Stimulated activated CD4-positive, alpha-beta T cell treated with anti-CD3 and anti-CD28 coated beads, TNF-alpha, amount 100 ng/mL, for 4 hours (primary cell): ENCODE results near the gene EXOC4.
"Not testable (repeated sequence)": the region's sequence is repeated elsewhere in the genome, so short reads cannot be mapped to it uniquely, and the experiment has no call there.

Source experiments
- DNase-seq, 3 experiments: peaks; one replicate each; pipeline ENCODE4 v3.0.0-alpha.2; 2020; ENCODE audit warnings: low read depth in 3 of 3

Gene EXOC4

GRCh38 chr7:133275446-133276095, 22.7 kb downstream of the EXOC4 start:
- DNase-seq = no peak

- not testable (repeated sequence) for DNase-seq
These were observed 26.1 kb downstream of the EXOC4 start for GRCh38 chr7:133278975-133279374.

DNA sequence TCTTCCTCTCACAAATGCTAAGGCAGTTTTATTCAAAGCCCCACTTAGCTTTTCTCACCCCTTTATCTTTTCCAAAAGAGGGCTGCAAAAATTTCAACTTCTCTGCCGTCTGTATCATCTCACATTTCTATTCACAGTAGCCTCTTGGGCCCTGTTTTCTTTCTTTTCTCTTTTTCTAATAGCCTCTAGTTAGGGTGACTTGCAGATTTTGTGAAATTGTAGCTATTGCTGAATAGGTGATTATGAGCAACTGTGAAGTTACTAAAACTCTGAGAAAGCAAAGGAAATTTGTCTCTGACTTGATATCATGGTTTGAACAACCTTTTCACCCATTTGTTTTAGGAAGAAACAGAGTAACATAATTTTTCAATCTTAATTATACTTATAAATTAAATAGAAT, 29.2 kb downstream of the EXOC4 start:
- DNase-seq = no peak

DNA sequence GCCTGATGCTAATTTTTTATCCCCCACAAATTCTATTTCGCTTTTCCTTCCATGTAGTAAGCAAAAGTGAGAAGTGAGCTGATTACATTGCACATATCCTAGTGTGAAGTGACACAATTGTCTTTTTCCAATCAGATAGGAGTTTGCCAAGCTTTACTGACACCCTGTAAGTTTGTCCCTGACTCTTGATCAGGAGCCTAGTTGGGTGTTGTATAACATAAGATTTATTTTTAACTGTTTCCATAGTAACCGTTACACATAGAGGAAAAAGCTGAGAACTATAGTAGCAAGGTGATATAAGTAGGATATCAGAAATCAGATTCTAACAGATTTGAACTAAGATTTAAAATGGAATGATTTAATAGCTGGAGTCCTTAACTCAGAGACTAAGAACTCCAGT, 31.2 kb downstream of the EXOC4 start:
- no peak for DNase-seq

- no peak for DNase-seq
These were observed 36.1 kb downstream of the EXOC4 start for GRCh38 chr7:133288970-133289369.

DNA sequence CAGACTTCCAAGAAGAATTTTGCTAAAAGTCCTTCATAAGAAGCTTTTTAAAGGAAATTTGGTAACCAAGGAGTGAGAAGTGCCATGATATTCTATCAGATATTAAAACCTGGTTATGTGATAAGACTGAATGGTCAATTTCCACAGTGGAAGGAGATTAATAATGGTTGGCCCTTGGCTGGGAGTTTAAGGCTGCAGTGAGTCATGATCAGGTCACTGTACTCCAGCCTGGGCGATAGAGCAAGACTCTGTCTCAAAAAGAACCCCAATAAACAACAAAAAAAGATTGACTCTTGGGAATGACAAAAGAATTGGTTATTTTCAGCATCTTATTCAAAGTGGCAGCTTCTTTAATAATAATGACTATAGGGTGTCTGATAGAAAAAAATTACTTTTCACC, 37.2 kb downstream of the EXOC4 start:
- DNase-seq = no peak

GRCh38 chr7:133290676-133291333, 37.9 kb downstream of the EXOC4 start:
- DNase-seq = no peak

GRCh38 chr7:133292631-133293030, 39.8 kb downstream of the EXOC4 start:
- DNase-seq = no peak

DNA sequence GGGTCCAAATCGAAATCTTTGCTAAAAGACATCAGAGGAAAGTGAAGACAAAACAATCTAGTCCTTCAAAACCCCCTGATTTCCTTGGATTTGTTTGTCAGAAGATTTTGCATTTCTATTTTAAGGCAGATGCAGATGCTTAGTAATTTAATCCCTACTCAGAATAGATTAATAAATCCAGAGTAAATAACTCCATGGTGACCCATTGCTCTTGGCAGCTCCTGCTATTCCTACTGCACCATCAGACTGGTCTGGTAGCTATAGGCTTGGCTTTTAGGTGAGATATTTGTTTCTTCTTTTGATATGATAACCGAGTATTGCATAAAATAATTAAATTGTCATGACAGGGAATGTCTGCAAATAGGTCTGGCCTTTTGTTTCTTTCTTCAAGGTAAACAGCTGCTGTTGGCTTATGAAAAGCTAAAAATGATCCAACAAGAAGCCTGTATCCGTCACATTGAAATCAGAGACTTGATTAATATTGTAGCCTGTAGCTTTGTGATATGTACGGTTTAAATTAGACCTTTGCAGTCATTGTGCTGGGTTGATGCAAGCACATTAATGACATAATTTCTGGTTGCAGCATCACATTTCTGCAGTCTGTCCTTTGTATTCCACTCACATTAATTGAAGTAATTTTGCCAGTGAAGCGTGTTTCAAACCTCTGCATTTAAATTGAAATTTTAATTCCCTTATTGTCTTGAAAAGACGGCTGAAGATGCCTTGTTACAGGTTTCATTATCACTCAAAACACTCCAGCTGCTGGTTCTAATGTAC, 40.7 kb downstream of the EXOC4 start:
- no peak for DNase-seq

- DNase-seq = no peak
These were observed 41.4 kb downstream of the EXOC4 start for GRCh38 chr7:133294234-133294633.

DNA sequence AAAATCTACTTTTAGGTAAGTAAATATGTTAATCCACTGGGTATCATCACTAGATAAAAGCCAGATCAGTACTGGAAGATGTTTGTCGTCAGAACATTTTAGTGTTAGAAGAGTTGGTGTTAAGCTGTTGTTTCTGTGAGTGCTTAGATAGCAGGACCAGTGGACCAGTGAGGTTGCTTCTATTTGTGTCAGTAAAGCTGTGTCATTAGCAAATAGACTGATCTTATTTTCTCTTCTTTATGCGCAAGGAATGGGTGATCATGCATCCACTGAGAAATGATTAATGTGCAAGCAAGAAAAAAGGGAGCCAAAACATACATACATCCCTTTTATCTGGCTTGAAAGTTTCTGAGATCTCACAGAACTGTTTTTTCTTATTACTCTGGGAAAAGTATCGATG, 42.6 kb downstream of the EXOC4 start:
- no peak for DNase-seq

GRCh38 chr7:133297093-133297492, 44.2 kb downstream of the EXOC4 start:
- DNase-seq = no peak

- no peak for DNase-seq
These were observed 45.2 kb downstream of the EXOC4 start for GRCh38 chr7:133298080-133298479.

GRCh38 chr7:133299676-133300075, 46.8 kb downstream of the EXOC4 start:
- no peak for DNase-seq

- DNase-seq = no peak
These were observed 47.2 kb downstream of the EXOC4 start for GRCh38 chr7:133300088-133300487.

DNA sequence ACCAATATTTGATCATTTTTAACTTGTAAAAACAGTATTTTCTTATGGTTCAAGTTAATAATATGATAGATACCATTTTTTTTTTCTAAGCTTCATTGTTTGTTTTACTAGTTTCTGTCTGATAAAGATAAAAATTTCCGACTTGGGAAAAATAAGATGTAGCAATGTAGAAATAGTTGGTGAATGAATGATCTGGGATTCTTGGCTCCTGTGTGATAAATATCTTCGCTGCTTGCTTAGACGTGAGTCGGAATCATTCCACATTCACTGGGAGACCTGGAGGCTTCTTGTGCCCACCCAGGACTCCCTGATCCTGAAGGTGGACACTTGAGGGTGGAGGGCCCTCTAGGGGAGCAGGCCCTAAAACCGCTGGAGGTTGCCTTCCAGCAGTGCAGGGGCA, 47.9 kb downstream of the EXOC4 start:
- no peak for DNase-seq

- no peak for DNase-seq
These were observed 48.6 kb downstream of the EXOC4 start for GRCh38 chr7:133301444-133301843.

DNA sequence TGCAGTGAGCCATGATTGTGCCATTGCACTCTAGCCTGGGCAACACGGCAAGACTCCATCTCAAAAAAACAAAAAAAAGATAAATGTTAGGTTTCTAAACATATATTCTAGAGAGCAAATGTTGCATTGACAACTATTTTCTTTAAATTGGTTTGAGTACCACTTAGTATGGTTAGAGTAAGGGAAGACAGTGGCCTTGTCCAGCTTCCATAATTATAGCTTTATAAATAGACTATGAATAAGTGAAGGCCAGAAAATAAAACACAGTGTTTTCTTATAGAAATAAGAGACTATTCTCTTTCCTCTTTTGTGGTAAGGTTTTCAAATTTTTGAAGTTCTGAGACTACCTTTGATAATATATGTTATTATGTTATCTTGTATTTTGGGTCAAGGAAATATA, 50.5 kb downstream of the EXOC4 start:
- DNase-seq = no peak

GRCh38 chr7:133303931-133304330, 51.1 kb downstream of the EXOC4 start:
- DNase-seq = no peak

GRCh38 chr7:133309333-133309732, 56.5 kb downstream of the EXOC4 start:
- DNase-seq = no peak

DNA sequence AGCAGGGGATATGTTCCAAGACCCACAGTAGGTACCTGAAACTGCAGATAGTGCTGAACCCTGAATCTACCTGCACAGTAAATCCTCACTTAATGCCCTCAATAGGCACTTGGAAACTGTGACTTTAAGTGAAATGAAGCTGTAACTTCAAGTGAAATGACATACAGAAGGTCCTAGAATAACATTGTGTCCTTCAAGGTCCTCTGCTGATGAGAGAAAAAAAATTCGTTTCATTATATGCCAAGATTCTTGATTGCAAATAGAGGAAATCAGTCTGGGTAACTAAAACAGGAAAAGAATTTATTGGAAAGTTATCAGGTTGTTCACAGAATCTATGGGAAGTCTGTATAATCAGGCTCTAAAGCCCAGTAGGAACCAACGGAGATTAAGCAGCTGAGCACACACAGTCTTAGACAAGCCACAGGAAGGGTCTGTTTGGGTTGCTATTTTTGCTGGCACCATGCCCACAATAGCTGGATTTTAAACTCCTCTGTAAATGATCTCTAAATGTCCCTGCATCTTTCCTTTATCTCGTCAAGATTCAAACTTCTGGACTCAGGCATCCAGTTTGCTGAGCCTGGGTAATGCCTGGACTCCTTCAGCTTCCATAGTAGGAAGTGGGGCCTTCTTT, 57.5 kb downstream of the EXOC4 start:
- no peak for DNase-seq

DNA sequence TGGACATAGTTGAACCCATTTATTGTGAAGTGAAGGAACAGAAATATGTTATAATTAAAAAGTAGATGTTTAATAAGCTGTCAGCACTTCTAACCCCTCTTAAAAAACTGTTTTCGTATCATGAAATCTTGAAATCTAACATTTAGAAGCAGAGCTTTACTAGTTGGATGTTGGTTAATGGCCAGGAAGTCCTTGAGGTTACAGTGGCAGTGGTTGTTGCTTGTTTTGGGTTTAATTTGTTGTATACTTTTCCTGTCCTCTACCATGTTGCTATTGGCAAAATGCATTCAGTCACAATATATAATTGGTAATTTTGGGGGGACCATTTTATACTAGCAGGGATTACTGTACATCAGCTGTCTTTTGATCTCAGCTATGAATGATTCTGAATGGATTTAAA, 60.7 kb downstream of the EXOC4 start:
- DNase-seq = no peak

DNA sequence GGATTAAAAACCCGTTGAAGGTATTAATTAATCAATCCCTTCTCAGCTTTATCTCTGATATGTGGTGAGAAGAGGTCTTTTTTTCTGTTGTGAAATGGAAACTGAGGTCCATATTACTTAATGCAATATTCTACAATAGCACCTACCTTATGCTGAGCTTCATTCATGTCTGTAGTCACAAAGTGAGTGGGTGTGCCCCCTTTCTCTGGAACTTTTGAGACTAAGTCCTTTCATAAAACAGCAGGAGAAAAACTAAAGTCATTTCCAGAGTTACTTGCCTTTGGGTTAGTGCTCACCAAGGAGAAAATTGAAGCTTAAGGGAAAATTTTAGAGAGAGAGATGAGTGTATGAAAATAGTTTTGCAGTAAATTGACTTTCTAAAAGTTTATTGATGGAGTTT, 61.2 kb downstream of the EXOC4 start:
- no peak for DNase-seq
